ENCODE data around the gene NGLY1. TPM values are rescaled to one million over a fixed set of nuclear protein-coding genes. Genes with fewer than 3 reads are reported as not detected.

The NGLY1 gene
- total and polyA plus RNA-seq, 2 donors (not counting 1 experiment from before 2014, with no cell fraction given), result 11.6 to 34.0 TPM

GRCh38 chr3:25821746-25822573 is 38.7 kb upstream of the NGLY1 start:
- no peaks in the 10 kb centered on the region for H3K27me3 ChIP-seq (ENCODE audit: control insufficient read depth, insufficient read depth, low read length)
- peaks cover 8% of the 10 kb centered on the region for H3K4me1 ChIP-seq (ENCODE audit: control insufficient read depth, extremely low read depth, insufficient read depth, low read length)
- no peak for DNase-seq (ENCODE audit: low read depth in 2 of 2)
- H3K4me2 ChIP-seq (ENCODE audit: extremely low read depth, insufficient read depth, low read length), result no peak overlapping the region
- no peak overlapping the region for H2AFZ ChIP-seq (ENCODE audit: low read length)
- no peaks in the 10 kb centered on the region for H3K79me2 ChIP-seq (ENCODE audit: control insufficient read depth, insufficient read depth, low read length)
- H3K9me3 ChIP-seq (ENCODE audit: control insufficient read depth, insufficient read depth, low read depth, low read length), result no peaks in the 10 kb centered on the region
- H4K20me1 ChIP-seq (ENCODE audit: control insufficient read depth, extremely low read depth, insufficient read depth, low read length), result no peaks in the 10 kb centered on the region
- no peaks in the 10 kb centered on the region for H3K36me3 ChIP-seq (ENCODE audit: control insufficient read depth, insufficient read depth, low read length)
- H3K9ac ChIP-seq (ENCODE audit: insufficient read depth, low read length), result no peak overlapping the region
- no peak overlapping the region for H3K4me3 ChIP-seq (replicated peaks in 1 of 4; ENCODE audit: control extremely low read depth in 1 of 4, insufficient read depth in 1 of 4, low read depth in 3 of 4, low read length in 4 of 4)
- no peak overlapping the region for H3K27ac ChIP-seq (ENCODE audit: insufficient read depth, low read length)
- TF ChIP-seq EZH2 (IDR thresholded peaks at IDR 0.05; ENCODE audit: low read length, missing control alignments) (no peak), CTCF (conservative IDR thresholded peaks at IDR 0.05 in 1 of 2, IDR thresholded peaks at IDR 0.05 in 1 of 2; ENCODE audit: low read depth in 1 of 2, low read length in 2 of 2) (no peak)

- H3K4me3 ChIP-seq (replicated peaks in 1 of 4; ENCODE audit: control extremely low read depth in 1 of 4, insufficient read depth in 1 of 4, low read depth in 3 of 4, low read length in 4 of 4), result no peak overlapping the region
- no peak for DNase-seq (ENCODE audit: low read depth in 2 of 2)
- no peaks in the 10 kb centered on the region for H3K9me3 ChIP-seq (ENCODE audit: control insufficient read depth, insufficient read depth, low read depth, low read length)
- peak overlapping the region; percentile 24 for H2AFZ ChIP-seq (ENCODE audit: low read length)
- no peaks in the 10 kb centered on the region for H3K79me2 ChIP-seq (ENCODE audit: control insufficient read depth, insufficient read depth, low read length)
- peak overlapping the region; percentile 50 for H3K27ac ChIP-seq (ENCODE audit: insufficient read depth, low read length)
- no peaks in the 10 kb centered on the region for H4K20me1 ChIP-seq (ENCODE audit: control insufficient read depth, extremely low read depth, insufficient read depth, low read length)
- peak overlapping the region; percentile 49 for H3K4me2 ChIP-seq (ENCODE audit: extremely low read depth, insufficient read depth, low read length)
- H3K9ac ChIP-seq (ENCODE audit: insufficient read depth, low read length), result no peak overlapping the region
- no peak for TF ChIP-seq EZH2 (IDR thresholded peaks at IDR 0.05; ENCODE audit: low read length, missing control alignments)
- TF ChIP-seq CTCF (conservative IDR thresholded peaks at IDR 0.05 in 1 of 2, IDR thresholded peaks at IDR 0.05 in 1 of 2; ENCODE audit: low read depth in 1 of 2, low read length in 2 of 2), result no peak
- H3K4me1 ChIP-seq (ENCODE audit: control insufficient read depth, extremely low read depth, insufficient read depth, low read length), result peaks cover 8% of the 10 kb centered on the region
- H3K27me3 ChIP-seq (ENCODE audit: control insufficient read depth, insufficient read depth, low read length), result no peaks in the 10 kb centered on the region
- H3K36me3 ChIP-seq (ENCODE audit: control insufficient read depth, insufficient read depth, low read length), result no peaks in the 10 kb centered on the region
Observed at GRCh38 chr3:25820816-25821486, 37.7 kb upstream of the NGLY1 start.

GRCh38 chr3:25820366-25820765 is 37.1 kb upstream of the NGLY1 start:
- Histone ChIP-seq H3K4me3 (replicated peaks in 1 of 4; ENCODE audit: control extremely low read depth in 1 of 4, insufficient read depth in 1 of 4, low read depth in 3 of 4, low read length in 4 of 4) (no peak overlapping the region), H2AFZ (ENCODE audit: low read length) (no peak overlapping the region), H3K27ac (ENCODE audit: insufficient read depth, low read length) (peak overlapping the region; percentile 50), H4K20me1 (ENCODE audit: control insufficient read depth, extremely low read depth, insufficient read depth, low read length) (no peaks in the 10 kb centered on the region), H3K9ac (ENCODE audit: insufficient read depth, low read length) (no peak overlapping the region), H3K9me3 (ENCODE audit: control insufficient read depth, insufficient read depth, low read depth, low read length) (no peaks in the 10 kb centered on the region), H3K4me2 (ENCODE audit: extremely low read depth, insufficient read depth, low read length) (peak overlapping the region; percentile 46), H3K36me3 (ENCODE audit: control insufficient read depth, insufficient read depth, low read length) (no peaks in the 10 kb centered on the region), H3K79me2 (ENCODE audit: control insufficient read depth, insufficient read depth, low read length) (no peaks in the 10 kb centered on the region), H3K27me3 (ENCODE audit: control insufficient read depth, insufficient read depth, low read length) (no peaks in the 10 kb centered on the region), H3K4me1 (ENCODE audit: control insufficient read depth, extremely low read depth, insufficient read depth, low read length) (peaks cover 8% of the 10 kb centered on the region)
- no peak for TF ChIP-seq CTCF (conservative IDR thresholded peaks at IDR 0.05 in 1 of 2, IDR thresholded peaks at IDR 0.05 in 1 of 2; ENCODE audit: low read depth in 1 of 2, low read length in 2 of 2)
- TF ChIP-seq EZH2 (IDR thresholded peaks at IDR 0.05; ENCODE audit: low read length, missing control alignments), result no peak
- peak; percentile 98 to 99 for DNase-seq (ENCODE audit: low read depth in 2 of 2)

Measured in fibroblast of lung (primary cell).